ENCODE measurements around the gene BRCA2.

BRCA2 gene

GRCh38 chr13:32384702-32385101 lies 69.4 kb downstream of the BRCA2 start:
- DNase-seq: peak; percentile 35

- no peak for DNase-seq
Observed at GRCh38 chr13:32385410-32385809, 70.1 kb downstream of the BRCA2 start.

- no peak for DNase-seq
Observed at GRCh38 chr13:32390048-32390447, 74.7 kb downstream of the BRCA2 start.

- DNase-seq: no peak
Observed at GRCh38 chr13:32390484-32390883, 75.2 kb downstream of the BRCA2 start.

- no peak for DNase-seq
Observed at GRCh38 chr13:32391101-32391619, 75.9 kb downstream of the BRCA2 start.

GRCh38 chr13:32403108-32403507 lies 87.8 kb downstream of the BRCA2 start:
- no peak for DNase-seq

- DNase-seq: no peak
Observed at GRCh38 chr13:32407854-32408253, 92.5 kb downstream of the BRCA2 start.

GRCh38 chr13:32408296-32409000 lies 93.1 kb downstream of the BRCA2 start:
- DNase-seq: peak; percentile 57

- no peak for DNase-seq
Observed at GRCh38 chr13:32409001-32409313, 93.6 kb downstream of the BRCA2 start.

- DNase-seq: no peak
Observed at GRCh38 chr13:32409561-32410421, 94.5 kb downstream of the BRCA2 start.

- DNase-seq: no peak
Observed at GRCh38 chr13:32413284-32413683, 98.0 kb downstream of the BRCA2 start.

GRCh38 chr13:32414580-32414979 lies 99.3 kb downstream of the BRCA2 start:
- DNase-seq: no peak

GRCh38 chr13:32415019-32415418 lies 99.7 kb downstream of the BRCA2 start:
- peak; percentile 79 for DNase-seq

- DNase-seq: no peak
Observed at GRCh38 chr13:32417995-32418394, 102.7 kb downstream of the BRCA2 start.

- no peak for DNase-seq
Observed at GRCh38 chr13:32419862-32420261, 104.6 kb downstream of the BRCA2 start.

GRCh38 chr13:32423592-32423991 lies 108.3 kb downstream of the BRCA2 start:
- DNase-seq: peak; percentile 95

GRCh38 chr13:32425158-32425557 lies 109.8 kb downstream of the BRCA2 start:
- no peak for DNase-seq

GRCh38 chr13:32426191-32426989 lies 111.1 kb downstream of the BRCA2 start:
- DNase-seq: peak; percentile 78

GRCh38 chr13:32426990-32427851 lies 111.9 kb downstream of the BRCA2 start:
- DNase-seq: peak; percentile 74

- DNase-seq: peak; percentile 87
Observed at GRCh38 chr13:32427852-32428580, 112.7 kb downstream of the BRCA2 start, which contains the start of gene N4BP2L1. TSS of gene N4BP2L1 (minus strand) at chr13:32428130. CDS start at chr13:32428082, 48 bp downstream.
